Tibial nerve (tissue), 4 donors: ENCODE results near the gene PAK4. TPM values are rescaled to one million over a fixed set of nuclear protein-coding genes. Genes with fewer than 3 reads are reported as not detected.
A peak's percentile ranks its signal among the peaks of the same experiment; 100 is the strongest.
"Not testable (repeated sequence)": the region's sequence is repeated elsewhere in the genome, so short reads cannot be mapped to it uniquely, and the experiment has no call there.

Experiments used
- DNase-seq, 2 donors: peaks; one replicate each; pipeline ENCODE4 v3.0.0-alpha.2; 2019; ENCODE audit warnings: low spot score in 2 of 2
- H3K27ac ChIP-seq, 4 donors: fragments of 200-600 bp; sonication (generic) in 3 of 4; one replicate each; pipeline ENCODE4 v1.5.1; 2017 to 2019; ENCODE audit warnings: mild to moderate bottlenecking in 1 of 4
- H3K27me3 ChIP-seq, 2 donors: fragments of 200-600 bp; sonication (generic) in 1 of 2; one replicate each; pipeline versions ENCODE4 v1.5.1 to v1.6.0; 2017 to 2019
- H3K36me3 ChIP-seq, 3 donors: fragments of 200-600 bp; sonication (generic); one replicate each; pipeline ENCODE4 v1.5.1; 2018 to 2019
- H3K4me1 ChIP-seq, 4 donors: fragments of 200-600 bp; sonication (generic) in 3 of 4; one replicate each; pipeline ENCODE4 v1.5.1; 2017 to 2019
- H3K4me3 ChIP-seq, 4 donors: fragments of 200-600 bp; sonication (generic) in 3 of 4; one replicate each; pipeline ENCODE4 v1.5.1; 2017 to 2019; ENCODE audit warnings: mild to moderate bottlenecking in 1 of 4, moderate library complexity in 1 of 4
- H3K9me3 ChIP-seq, 4 donors: fragments of 200-600 bp; sonication (generic) in 3 of 4; one replicate each; pipeline ENCODE4 v1.5.1; 2017 to 2019
- CTCF ChIP-seq, 5 experiments: fragments of 200-600 bp in 3 of 5; fragments of 450-650 bp in 2 of 5; sonication (generic) in 3 of 5; IDR thresholded peaks; one replicate each; pipeline ENCODE4 v1.5.1; 2016 to 2019; ENCODE audit warnings: antibody characterized with exemption in 5 of 5, mild to moderate bottlenecking in 3 of 5, moderate library complexity in 2 of 5
- EP300 ChIP-seq, 2 donors: sonication (generic); formaldehyde crosslinking; IDR thresholded peaks; one replicate each; pipeline ENCODE4 v1.6.1; 2017; ENCODE audit warnings: antibody characterized with exemption in 2 of 2, mild to moderate bottlenecking in 1 of 2
- POLR2A ChIP-seq, 2 donors: fragments of 450-650 bp; IDR thresholded peaks; one replicate each; pipeline ENCODE4 v1.6.1; 2017; ENCODE audit warnings: antibody characterized with exemption in 2 of 2, mild to moderate bottlenecking in 2 of 2, moderate library complexity in 2 of 2
- WGBS, 2 donors: methylation state at CpG; one replicate each; pipeline ENCODE4 v1.1.5; 2018; 5-methylcytosine and 5-hydroxymethylcytosine counted together
- total RNA-seq, 4 donors: library from RNA; depleted of rRNA; stranded (reverse); fragments of >200 nt; gene quantifications; one replicate each; pipeline ENCODE4 v1.1.0, GENCODE V29; 2016

PAK4 gene
- total RNA-seq, 4 donors from 2014 or later, result 22.9 to 45.1 (median 32.3) TPM

DNA sequence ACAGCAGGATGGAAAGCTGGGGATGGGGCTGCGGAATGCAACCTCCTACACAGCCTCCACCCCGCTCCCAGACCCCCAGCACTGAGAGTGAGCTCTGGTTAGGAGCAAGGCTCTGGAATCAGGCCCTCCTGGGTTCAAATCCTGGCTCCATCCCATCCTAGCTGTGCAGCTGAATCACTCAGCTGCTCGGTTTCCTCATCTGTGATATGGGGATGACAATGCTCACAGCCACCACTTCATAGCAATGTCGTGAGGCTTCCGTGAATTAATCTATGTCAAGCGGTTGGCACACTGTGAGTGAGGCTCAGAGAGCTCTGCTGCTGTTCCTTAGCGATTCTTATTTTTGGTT is 40.9 kb upstream of the PAK4 start:
- Histone ChIP-seq H3K27me3 (peaks cover 0 to 76% of the 10 kb centered on the region in 2 donors), H3K9me3 (no peaks in the 10 kb centered on the region), H3K4me1 (peaks cover 0 to 18% (median 3%) of the 10 kb centered on the region in 4 donors), H3K4me3 (peak overlapping the region in 1 of 4 donors; percentile 47), H3K36me3 (no peaks in the 10 kb centered on the region), H3K27ac (peak overlapping the region in 2 of 4 donors; percentile 37 to 77)
- 43 to 51% methylated on average over 7 of the region's 7 CpGs for WGBS, 2 donors
- DNase-seq, result no peak
- TF ChIP-seq EP300 (IDR thresholded peaks at IDR 0.05) (no peak), CTCF (IDR thresholded peaks at IDR 0.05) (no peak), POLR2A (IDR thresholded peaks at IDR 0.05) (no peak)

DNA sequence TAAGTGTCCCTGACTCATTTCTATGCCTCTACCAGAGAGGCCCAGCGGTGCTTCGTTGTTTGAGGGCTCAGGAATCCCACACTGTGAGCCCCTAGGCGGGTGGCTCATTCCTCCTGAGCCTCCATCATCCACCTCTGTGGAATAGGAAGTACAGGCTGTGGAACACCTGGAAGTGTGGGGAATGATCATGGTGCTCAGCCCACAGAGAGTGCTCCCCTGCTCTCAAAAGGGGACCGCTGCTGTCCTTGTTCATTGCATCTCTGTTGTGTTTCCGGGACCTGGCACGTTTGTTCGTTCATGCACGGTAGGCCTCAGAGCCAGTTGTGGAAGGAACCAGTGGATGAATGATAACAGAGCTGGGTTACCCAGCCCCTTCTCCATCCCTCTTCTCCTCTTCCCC is 40.2 kb upstream of the PAK4 start:
- peaks cover 0 to 18% (median 3%) of the 10 kb centered on the region in 4 donors for H3K4me1 ChIP-seq
- H3K36me3 ChIP-seq, result no peaks in the 10 kb centered on the region
- H3K27me3 ChIP-seq, result peaks cover 0 to 74% of the 10 kb centered on the region in 2 donors
- peak overlapping the region in 2 of 4 donors; percentile 17 to 77 for H3K27ac ChIP-seq
- no peak for DNase-seq
- H3K9me3 ChIP-seq, result no peaks in the 10 kb centered on the region
- 79% methylated on average over 8 of the region's 8 CpGs for WGBS, 2 donors
- no peak overlapping the region for H3K4me3 ChIP-seq
- no peak for TF ChIP-seq CTCF (IDR thresholded peaks at IDR 0.05)
- no peak for TF ChIP-seq POLR2A (IDR thresholded peaks at IDR 0.05)
- TF ChIP-seq EP300 (IDR thresholded peaks at IDR 0.05), result no peak

GRCh38 chr19:39086386-39086785 is 39.2 kb upstream of the PAK4 start:
- H3K4me1 ChIP-seq, result peaks cover 0 to 18% (median 3%) of the 10 kb centered on the region in 4 donors
- H3K4me3 ChIP-seq, result no peak overlapping the region
- no peaks in the 10 kb centered on the region for H3K9me3 ChIP-seq
- 65 to 70% methylated on average over 4 of the region's 4 CpGs for WGBS, 2 donors
- peaks cover 0 to 73% of the 10 kb centered on the region in 2 donors for H3K27me3 ChIP-seq
- TF ChIP-seq EP300 (IDR thresholded peaks at IDR 0.05), result no peak
- TF ChIP-seq POLR2A (IDR thresholded peaks at IDR 0.05), result no peak
- no peak for TF ChIP-seq CTCF (IDR thresholded peaks at IDR 0.05)
- no peak overlapping the region for H3K27ac ChIP-seq
- H3K36me3 ChIP-seq, result no peaks in the 10 kb centered on the region
- DNase-seq, result no peak

GRCh38 chr19:39087907-39088686 is 37.5 kb upstream of the PAK4 start:
- DNase-seq, result no peak
- H3K27ac ChIP-seq, result no peak overlapping the region
- no peaks in the 10 kb centered on the region for H3K36me3 ChIP-seq
- TF ChIP-seq POLR2A (IDR thresholded peaks at IDR 0.05) (no peak), CTCF (IDR thresholded peaks at IDR 0.05) (no peak), EP300 (IDR thresholded peaks at IDR 0.05) (no peak)
- H3K4me3 ChIP-seq, result no peak overlapping the region
- peaks cover 0 to 14% (median 3%) of the 10 kb centered on the region in 4 donors for H3K4me1 ChIP-seq
- H3K9me3 ChIP-seq, result no peaks in the 10 kb centered on the region
- peaks cover 0 to 62% of the 10 kb centered on the region in 2 donors for H3K27me3 ChIP-seq
- WGBS, 2 donors, result 76 to 78% methylated on average over 8 of the region's 8 CpGs

DNA sequence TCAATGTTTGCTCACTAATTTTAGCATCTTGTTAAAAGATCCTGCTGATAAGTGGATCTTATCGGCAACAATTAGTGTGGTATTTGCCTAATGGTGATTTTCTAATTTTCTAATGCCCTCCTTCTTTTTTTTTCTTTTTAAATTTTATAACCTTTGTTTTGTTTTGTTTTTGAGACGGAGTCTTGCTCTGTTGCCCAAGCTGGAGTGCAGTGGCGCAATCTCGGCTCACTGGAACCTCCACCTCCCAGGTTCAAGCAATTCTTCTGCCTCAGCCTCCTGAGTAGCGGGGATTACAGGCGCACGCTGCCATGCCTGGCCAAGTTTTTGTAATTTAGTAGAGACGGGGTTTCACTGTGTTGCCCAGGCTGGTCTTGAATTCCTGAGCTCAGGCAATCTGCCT is 35.6 kb upstream of the PAK4 start:
- H3K27me3 ChIP-seq, result peaks cover 0 to 55% of the 10 kb centered on the region in 2 donors
- WGBS, 2 donors, result 77 to 78% methylated on average over 8 of the region's 8 CpGs
- H3K4me3 ChIP-seq, H3K9me3 ChIP-seq, H3K27ac ChIP-seq, DNase-seq, H3K36me3 ChIP-seq, H3K4me1 ChIP-seq: not testable (repeated sequence)
